H9 (cell line): ENCODE data around the gene GAL3ST2. TPM values are rescaled to one million over a fixed set of nuclear protein-coding genes. Genes with fewer than 3 reads are reported as not detected.

Source experiments
- DNase-seq: peaks from one replicate; pipeline ENCODE4 v3.0.0-alpha.2; 2017
- H2AFZ ChIP-seq: one replicate; pipeline ENCODE4 v1.6.1; 2013; ENCODE audit warnings: mild to moderate bottlenecking, low read length, control low read depth, moderate library complexity
- H2AK5ac ChIP-seq: 2 replicates; pipeline ENCODE4 v1.6.1; 2013; ENCODE audit warnings: low read length, control low read depth, mixed read lengths; ENCODE audit not compliant: insufficient read length
- H2BK120ac ChIP-seq: one replicate; pipeline ENCODE4 v1.6.1; 2013; ENCODE audit warnings: low read depth, mild to moderate bottlenecking, low read length, control low read depth, inconsistent platforms; ENCODE audit not compliant: poor library complexity, severe bottlenecking
- H2BK12ac ChIP-seq: 2 replicates; pipeline ENCODE4 v1.6.1; 2013; ENCODE audit warnings: low read length, control low read depth, mixed read lengths, low read depth; ENCODE audit not compliant: insufficient read length
- H2BK15ac ChIP-seq: 2 replicates; pipeline ENCODE4 v1.6.1; 2013; ENCODE audit warnings: low read depth, low read length, control low read depth
- H2BK20ac ChIP-seq: one replicate; pipeline ENCODE4 v1.6.1; 2013; ENCODE audit warnings: low read depth, mild to moderate bottlenecking, low read length, control low read depth, inconsistent platforms; ENCODE audit not compliant: poor library complexity, severe bottlenecking
- H2BK5ac ChIP-seq: 2 replicates; pipeline ENCODE4 v1.6.1; 2013; ENCODE audit warnings: low read length, control low read depth, mixed read lengths; ENCODE audit not compliant: insufficient read length
- H3K14ac ChIP-seq: 2 replicates; pipeline ENCODE4 v1.6.1; 2013; ENCODE audit warnings: low read length, control low read depth; ENCODE audit not compliant: insufficient read depth
- H3K18ac ChIP-seq: 2 replicates; pipeline ENCODE4 v1.6.1; 2013; ENCODE audit warnings: low read depth, mild to moderate bottlenecking, mixed read lengths, low read length, control low read depth; ENCODE audit not compliant: insufficient read length
- H3K23ac ChIP-seq: 2 replicates; pipeline ENCODE4 v1.6.1; 2013; ENCODE audit warnings: low read length, control low read depth, mixed read lengths, low read depth; ENCODE audit not compliant: insufficient read length
- H3K23me2 ChIP-seq: 2 replicates; pipeline ENCODE4 v1.6.1; 2013; ENCODE audit warnings: low read depth, mild to moderate bottlenecking, mixed read lengths, low read length, control low read depth; ENCODE audit not compliant: insufficient read length, poor library complexity, severe bottlenecking
- H3K27ac ChIP-seq: 2 replicates; pipeline ENCODE4 v1.5.1; 2013; ENCODE audit warnings: low read length, control low read depth, mixed read lengths, low read depth; ENCODE audit not compliant: insufficient read length
- H3K27me3 ChIP-seq: 2 replicates; pipeline ENCODE4 v1.6.1; 2013; ENCODE audit warnings: low read length, control low read depth, inconsistent platforms; ENCODE audit not compliant: insufficient read depth
- H3K4ac ChIP-seq: 2 replicates; pipeline ENCODE4 v1.6.1; 2013; ENCODE audit warnings: low read depth, mild to moderate bottlenecking, control low read depth, inconsistent platforms, low read length, moderate library complexity
- H3K4me1 ChIP-seq: 2 replicates; pipeline ENCODE4 v1.6.1; 2013; ENCODE audit warnings: low read length, control low read depth, inconsistent platforms; ENCODE audit not compliant: insufficient read depth
- H3K4me2 ChIP-seq: 2 replicates; pipeline ENCODE4 v1.6.1; 2013; ENCODE audit warnings: low read length, control low read depth, mixed read lengths; ENCODE audit not compliant: insufficient read length, insufficient read depth
- H3K56ac ChIP-seq: 2 replicates; pipeline ENCODE4 v1.6.1; 2013; ENCODE audit warnings: low read depth, mild to moderate bottlenecking, mixed read lengths, low read length, control low read depth; ENCODE audit not compliant: insufficient read length
- H3K79me1 ChIP-seq: 2 replicates; pipeline ENCODE4 v1.6.1; 2013; ENCODE audit warnings: low read depth, mild to moderate bottlenecking, moderate library complexity, low read length, control low read depth, inconsistent platforms; ENCODE audit not compliant: insufficient read depth, poor library complexity, severe bottlenecking
- H3K79me2 ChIP-seq: 2 replicates; pipeline ENCODE4 v1.6.1; 2013; ENCODE audit warnings: low read length, control low read depth, inconsistent platforms; ENCODE audit not compliant: insufficient read depth
- H3K9ac ChIP-seq: 2 replicates; pipeline ENCODE4 v1.6.1; 2013; ENCODE audit warnings: low read length, control low read depth, mixed read lengths; ENCODE audit not compliant: insufficient read length; ENCODE audit errors: extremely low read depth
- H3K9me3 ChIP-seq: one replicate; pipeline ENCODE4 v1.6.1; 2013; ENCODE audit warnings: low read depth, low read length, inconsistent platforms; ENCODE audit not compliant: control insufficient read depth
- H3T11ph ChIP-seq: one replicate; pipeline ENCODE4 v1.6.1; 2013; ENCODE audit warnings: mild to moderate bottlenecking, low read length, control low read depth, inconsistent platforms
- H4K20me1 ChIP-seq: one replicate; pipeline ENCODE4 v1.6.1; 2013; ENCODE audit not compliant: control insufficient read depth, insufficient read length, insufficient read depth
- H4K5ac ChIP-seq: 2 replicates; pipeline ENCODE4 v1.6.1; 2013; ENCODE audit warnings: low read depth, mild to moderate bottlenecking, mixed read lengths, low read length, control low read depth; ENCODE audit not compliant: insufficient read length
- H4K8ac ChIP-seq: replicated peaks from 2 replicates; pipeline ENCODE4 v1.6.1; 2013; ENCODE audit warnings: low read length, control low read depth, mixed read lengths, low read depth; ENCODE audit not compliant: insufficient read length
- H4K91ac ChIP-seq: 2 replicates; pipeline ENCODE4 v1.6.1; 2013; ENCODE audit warnings: low read depth, mild to moderate bottlenecking, moderate library complexity, mixed read lengths, low read length, control low read depth; ENCODE audit not compliant: insufficient read length
- H3K27ac Mint-ChIP-seq, 3 experiments: 2 replicates in 2 of 3; 3 replicates in 1 of 3; pipeline ENCODE4 v1.8.0; 2020 to 2021; ENCODE audit warnings: mixed read lengths in 3 of 3, mild to moderate bottlenecking in 1 of 3, moderate library complexity in 1 of 3
- H3K27me3 Mint-ChIP-seq: 2 replicates; pipeline ENCODE4 v1.8.0; 2021; ENCODE audit warnings: low read depth, mild to moderate bottlenecking, moderate library complexity, mixed read lengths
- H3K36me3 Mint-ChIP-seq, 3 experiments: 2 replicates in 2 of 3; 3 replicates in 1 of 3; pipeline ENCODE4 v1.8.0; 2020 to 2021; ENCODE audit warnings: low read depth in 3 of 3, mixed read lengths in 3 of 3; ENCODE audit not compliant: insufficient read depth in 1 of 3
- H3K4me1 Mint-ChIP-seq, 2 experiments: 2 replicates each; pipeline ENCODE4 v1.8.0; 2020; ENCODE audit warnings: mixed read lengths in 2 of 2
- H3K4me3 Mint-ChIP-seq, 2 experiments: 2 replicates in 1 of 2; 3 replicates in 1 of 2; pipeline ENCODE4 v1.8.0; 2020 to 2021; ENCODE audit warnings: mild to moderate bottlenecking in 2 of 2, mixed read lengths in 2 of 2, moderate library complexity in 1 of 2
- H3K9me3 Mint-ChIP-seq, 2 experiments: 2 replicates in 1 of 2; 3 replicates in 1 of 2; pipeline ENCODE4 v1.8.0; 2020; ENCODE audit warnings: mild to moderate bottlenecking in 2 of 2, mixed read lengths in 2 of 2, moderate library complexity in 1 of 2
- WGBS: extraction: QIAGEN DNeasy Blood & Tissue Kit; methylation state at CpG from one replicate; pipeline ENCODE4 v1.1.7; 2013; ENCODE audit warnings: missing lambda C conversion rate, low lambda C conversion rate, mixed read lengths; ENCODE audit not compliant: insufficient read length; ENCODE audit errors: extremely low coverage; 5-methylcytosine and 5-hydroxymethylcytosine counted together
- total RNA-seq: library from RNA; stranded (reverse); gene quantifications from 2 replicates; pipeline ENCODE4 v1.2.1, GENCODE V29; 2021
- TF ChIP-seq, protein P1 (sequence below): fragments of 200-600 bp; sonication (generic); conservative IDR thresholded peaks from 3 replicates; pipeline ENCODE4 v1.8.0; 2021; ENCODE audit warnings: antibody characterized with exemption, mild to moderate bottlenecking

Gene GAL3ST2
- total RNA-seq, 1 experiment from 2014 or later, result 0.33 TPM

DNA sequence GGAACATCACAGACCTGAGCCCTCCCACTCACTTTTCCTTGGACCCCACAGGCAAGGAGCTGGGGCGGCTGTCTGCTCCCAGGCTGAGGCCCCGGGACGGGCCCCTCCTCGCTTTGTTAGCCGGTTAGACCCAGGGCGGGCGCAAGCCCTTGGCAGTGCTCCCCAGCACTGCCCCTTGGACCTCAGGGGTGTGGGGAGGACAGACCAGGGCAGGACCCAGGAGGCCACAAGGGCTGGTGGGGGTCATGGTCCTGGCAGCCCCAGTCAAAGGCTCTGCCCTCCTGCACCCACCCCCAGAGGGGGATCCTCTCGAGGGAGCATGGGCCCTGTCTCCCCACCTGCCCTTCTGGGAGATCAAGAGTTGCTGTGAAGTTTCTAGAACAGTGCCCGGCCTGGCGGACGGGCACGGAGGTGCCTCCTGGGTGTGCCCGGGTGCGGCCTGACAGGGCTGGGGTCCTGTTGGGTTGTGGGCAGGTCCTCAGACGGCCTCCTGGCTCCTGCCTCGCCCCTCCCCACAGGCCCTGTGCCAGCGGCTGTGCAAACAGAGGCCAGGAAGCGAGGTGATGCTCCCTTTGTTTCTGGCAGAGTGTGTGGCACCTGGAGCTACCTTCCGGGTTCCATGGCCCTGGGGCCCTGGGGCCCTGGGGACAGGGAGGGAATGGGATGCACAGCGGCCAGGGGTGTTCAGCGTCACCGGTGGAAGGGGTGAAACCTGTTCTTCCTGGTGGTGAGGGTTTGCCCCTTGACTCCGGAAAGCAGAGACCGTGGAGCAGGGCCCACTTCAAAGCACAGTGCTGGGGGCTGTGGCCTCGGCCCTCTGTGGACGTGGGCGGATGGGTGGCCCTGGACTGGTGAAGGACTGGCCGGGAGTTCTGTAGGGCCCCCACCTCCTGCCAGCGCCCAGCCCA, 2.9 kb upstream of the GAL3ST2 start:
- no peak for DNase-seq
- TF ChIP-seq, protein P1, sequence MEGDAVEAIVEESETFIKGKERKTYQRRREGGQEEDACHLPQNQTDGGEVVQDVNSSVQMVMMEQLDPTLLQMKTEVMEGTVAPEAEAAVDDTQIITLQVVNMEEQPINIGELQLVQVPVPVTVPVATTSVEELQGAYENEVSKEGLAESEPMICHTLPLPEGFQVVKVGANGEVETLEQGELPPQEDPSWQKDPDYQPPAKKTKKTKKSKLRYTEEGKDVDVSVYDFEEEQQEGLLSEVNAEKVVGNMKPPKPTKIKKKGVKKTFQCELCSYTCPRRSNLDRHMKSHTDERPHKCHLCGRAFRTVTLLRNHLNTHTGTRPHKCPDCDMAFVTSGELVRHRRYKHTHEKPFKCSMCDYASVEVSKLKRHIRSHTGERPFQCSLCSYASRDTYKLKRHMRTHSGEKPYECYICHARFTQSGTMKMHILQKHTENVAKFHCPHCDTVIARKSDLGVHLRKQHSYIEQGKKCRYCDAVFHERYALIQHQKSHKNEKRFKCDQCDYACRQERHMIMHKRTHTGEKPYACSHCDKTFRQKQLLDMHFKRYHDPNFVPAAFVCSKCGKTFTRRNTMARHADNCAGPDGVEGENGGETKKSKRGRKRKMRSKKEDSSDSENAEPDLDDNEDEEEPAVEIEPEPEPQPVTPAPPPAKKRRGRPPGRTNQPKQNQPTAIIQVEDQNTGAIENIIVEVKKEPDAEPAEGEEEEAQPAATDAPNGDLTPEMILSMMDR, result no peak
- Histone ChIP-seq H3K4me1 (no peaks in the 10 kb centered on the region), H3K23ac (no peak overlapping the region), H3K18ac (no peak overlapping the region), H3K4me2 (no peak overlapping the region), H2BK120ac (no peak overlapping the region), H3K79me1 (no peaks in the 10 kb centered on the region), H3K9ac (no peak overlapping the region), H2BK12ac (no peak overlapping the region), H2AFZ (no peak overlapping the region), H4K5ac (no peak overlapping the region), H2BK5ac (no peak overlapping the region), H3K14ac (no peak overlapping the region; the same call in 1 of the 2 replicates), H4K20me1 (no peaks in the 10 kb centered on the region), H3K79me2 (no peaks in the 10 kb centered on the region), H3K56ac (no peak overlapping the region), H2BK20ac (no peak overlapping the region), H3K27me3 (no peaks in the 10 kb centered on the region), H4K91ac (no peak overlapping the region), H3K27ac (no peak overlapping the region), H3K4ac (no peak overlapping the region), H3T11ph (no peak overlapping the region), H3K9me3 (no peaks in the 10 kb centered on the region), H2AK5ac (no peak overlapping the region), H3K23me2 (peaks cover 3% of the 10 kb centered on the region), H2BK15ac (no peak overlapping the region), H4K8ac (no peak overlapping the region)
- H3K4me3 Mint-ChIP-seq, result no peak overlapping the region
- peaks cover 28 to 54% of the 10 kb centered on the region in 2 experiments for H3K4me1 Mint-ChIP-seq
- H3K9me3 Mint-ChIP-seq, result peaks cover 4 to 6% of the 10 kb centered on the region in 2 experiments; a peak in 4 of 5 replicates
- peaks cover 0 to under 1% (median 0%) of the 10 kb centered on the region in 3 experiments; a peak in 1 of 7 replicates for H3K36me3 Mint-ChIP-seq
- peaks cover 2% of the 10 kb centered on the region for H3K27me3 Mint-ChIP-seq
- no CpG with 5 or more reads among the region's 29 CpGs for WGBS
- H3K27ac Mint-ChIP-seq, result no peak overlapping the region; a peak in 1 of 7 replicates
